CD4-positive, alpha-beta T cell (primary cell): ENCODE measurements around the gene MCOLN1. TPM values are rescaled to one million over a fixed set of nuclear protein-coding genes. Genes with fewer than 3 reads are reported as not detected.

Experiments
- ATAC-seq: fragments of 200-7000 bp; cut with Tn5 transposase; one replicate; pipeline ENCODE4 v1.10.0; 2022; ENCODE audit warnings: mild to moderate bottlenecking; ENCODE audit not compliant: poor library complexity
- CTCF ChIA-PET: fragments of 350-600 bp; sonication (Branson Sonifier 250); formaldehyde crosslinking; loops from one replicate; lab custom pipeline; 2021; ENCODE audit warnings: antibody characterized with exemption, inconsistent platforms; lab: Charles Lee
- POLR2A ChIA-PET: fragments of 350-600 bp; sonication (Branson Sonifier 250); formaldehyde crosslinking; loops from one replicate; lab custom pipeline; 2021; ENCODE audit warnings: antibody characterized with exemption, inconsistent platforms; lab: Charles Lee
- DNase-seq, 14 experiments: peaks; one replicate each; pipeline ENCODE4 v3.0.0-alpha.2; 2013 to 2020; ENCODE audit warnings: mixed read lengths in 2 of 14
- H3K27ac ChIP-seq, 2 donors: one replicate each; pipeline versions ENCODE4 v1.5.1 to v1.7.0; 2013; ENCODE audit warnings: low read length in 2 of 2, low read depth in 1 of 2, mild to moderate bottlenecking in 1 of 2
- H3K27me3 ChIP-seq, 2 experiments: 1 replicate in 1 of 2; 2 replicates in 1 of 2; pipeline versions ENCODE4 v1.6.1 to v1.7.0; 2013; ENCODE audit warnings: low read length in 2 of 2, control low read depth in 1 of 2, mild to moderate bottlenecking in 1 of 2, moderate library complexity in 1 of 2; ENCODE audit not compliant: insufficient read depth in 2 of 2, control insufficient read depth in 1 of 2
- H3K36me3 ChIP-seq: one replicate; pipeline ENCODE4 v1.6.1; 2013; ENCODE audit warnings: low read length, control low read depth; ENCODE audit not compliant: insufficient read depth
- H3K4me1 ChIP-seq: one replicate; pipeline ENCODE4 v1.6.1; 2013; ENCODE audit warnings: low read length, control low read depth; ENCODE audit not compliant: insufficient read depth
- H3K4me3 ChIP-seq: one replicate; pipeline ENCODE4 v1.5.1; 2013; ENCODE audit warnings: mild to moderate bottlenecking, low read length, moderate library complexity
- H3K9me3 ChIP-seq, 2 experiments: 1 replicate in 1 of 2; 2 replicates in 1 of 2; pipeline versions ENCODE4 v1.6.1 to v1.7.0; 2013; ENCODE audit warnings: low read length in 2 of 2, mild to moderate bottlenecking in 2 of 2, control low read depth in 1 of 2, moderate library complexity in 1 of 2; ENCODE audit not compliant: control insufficient read depth in 1 of 2, insufficient read depth in 1 of 2
- H3K27ac Mint-ChIP-seq: one replicate; pipeline ENCODE4 v1.8.0; 2020; ENCODE audit warnings: mixed read lengths
- H3K27me3 Mint-ChIP-seq: one replicate; pipeline ENCODE4 v1.8.0; 2021; ENCODE audit warnings: mixed read lengths
- H3K36me3 Mint-ChIP-seq: one replicate; pipeline ENCODE4 v1.8.0; 2021; ENCODE audit warnings: low read depth, mixed read lengths
- H3K4me1 Mint-ChIP-seq: one replicate; pipeline ENCODE4 v1.8.0; 2021; ENCODE audit warnings: low read depth, mixed read lengths
- H3K4me3 Mint-ChIP-seq: one replicate; pipeline ENCODE4 v1.8.0; 2020; ENCODE audit warnings: mild to moderate bottlenecking, mixed read lengths
- H3K9me3 Mint-ChIP-seq: one replicate; pipeline ENCODE4 v1.8.0; 2020; ENCODE audit warnings: mixed read lengths
- intact Hi-C, 2 experiments: fragments of 100-400 bp; cut with DNase I in 1 of 2; cut with micrococcal nuclease in 1 of 2; formaldehyde crosslinking; loops; one replicate each; pipeline versions ENCODE4 v1.15.1 to v1.9.0; 2023 to 2025; cut with DNase I, micrococcal nuclease
- total RNA-seq, 174 experiments: library from RNA in 2 of 174; stranded (reverse) in 2 of 174; gene quantifications; one replicate each; pipeline ENCODE4 v1.2.3 and lab custom pipeline; 2021 to 2026
- TF ChIP-seq, protein P1 (sequence below): fragments of 200-600 bp; IDR thresholded peaks from one replicate; pipeline ENCODE4 v1.8.0; 2022; ENCODE audit warnings: antibody characterized with exemption, mild to moderate bottlenecking

Gene MCOLN1
- total RNA-seq, 2 experiments from 2014 or later, result 7.9 to 8.8 TPM

DNA sequence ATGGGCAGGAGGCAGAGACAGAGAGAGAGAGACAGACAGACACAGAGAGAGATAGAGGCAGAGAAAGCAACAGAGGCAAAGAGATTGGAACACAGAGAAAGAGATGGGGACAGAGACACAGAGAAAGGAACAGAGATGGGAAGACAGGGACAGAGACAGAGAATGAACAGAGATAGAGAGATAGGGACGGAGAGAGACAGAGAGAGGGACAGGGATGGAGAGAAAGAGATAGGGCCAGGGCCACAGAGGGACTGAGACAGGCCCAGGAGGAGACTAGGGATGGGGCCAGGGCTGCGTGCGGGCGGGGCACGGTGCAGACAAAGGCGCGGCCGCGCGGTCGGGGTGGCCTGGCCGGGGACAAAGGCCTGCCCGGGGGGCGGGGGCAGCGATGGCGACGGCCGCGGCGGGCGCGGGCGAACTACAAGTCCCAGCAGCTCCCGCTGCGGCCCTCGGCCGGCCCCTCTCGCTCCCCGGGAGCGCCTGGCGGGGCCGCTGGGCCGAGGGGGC lies 6.7 kb upstream of the MCOLN1 start, which contains the start of gene ZNF358:
Gene ZNF358 (plus strand): TSS at position 459 of the 507 bp plus-strand sequence. CDS start 3,140 bp downstream, outside the sequence.
- intact Hi-C loops, result no loop called here
- Mint-ChIP-seq H3K27ac (no peak within 1 kb of the TSS), H3K4me3 (peak within 1 kb of the TSS; percentile 94), H3K36me3 (no peaks in the 10 kb centered on the region), H3K9me3 (no peaks in the 10 kb centered on the region), H3K27me3 (peaks cover 36% of the 10 kb centered on the region), H3K4me1 (peaks cover 20% of the 10 kb centered on the region)
- Histone ChIP-seq H3K4me1 (peaks cover 14% of the 10 kb centered on the region), H3K36me3 (no peaks in the 10 kb centered on the region), H3K27me3 (peaks cover 5 to 11% of the 10 kb centered on the region in 2 experiments), H3K9me3 (peaks cover 0 to 4% of the 10 kb centered on the region in 2 experiments), H3K27ac (no peak within 1 kb of the TSS), H3K4me3 (peak within 1 kb of the TSS; percentile 32)
- DNase-seq (peak in 3 of 14 experiments; percentile 53 to 66 (median 54)), ATAC-seq (peak; percentile 65)
- ChIA-PET CTCF (interaction anchor here (1.1 kb wide), 1 partner anchor 53 kb away, joined by 4 read pairs; no protein-coding TSS in a partner anchor), POLR2A (interaction anchor here (0.8 to 1.4 kb wide), 2 partner anchors 114 to 354 kb away, joined by 3 read pairs; partner anchors contain the start of genes PET100 and XAB2)
- TF ChIP-seq, protein P1, sequence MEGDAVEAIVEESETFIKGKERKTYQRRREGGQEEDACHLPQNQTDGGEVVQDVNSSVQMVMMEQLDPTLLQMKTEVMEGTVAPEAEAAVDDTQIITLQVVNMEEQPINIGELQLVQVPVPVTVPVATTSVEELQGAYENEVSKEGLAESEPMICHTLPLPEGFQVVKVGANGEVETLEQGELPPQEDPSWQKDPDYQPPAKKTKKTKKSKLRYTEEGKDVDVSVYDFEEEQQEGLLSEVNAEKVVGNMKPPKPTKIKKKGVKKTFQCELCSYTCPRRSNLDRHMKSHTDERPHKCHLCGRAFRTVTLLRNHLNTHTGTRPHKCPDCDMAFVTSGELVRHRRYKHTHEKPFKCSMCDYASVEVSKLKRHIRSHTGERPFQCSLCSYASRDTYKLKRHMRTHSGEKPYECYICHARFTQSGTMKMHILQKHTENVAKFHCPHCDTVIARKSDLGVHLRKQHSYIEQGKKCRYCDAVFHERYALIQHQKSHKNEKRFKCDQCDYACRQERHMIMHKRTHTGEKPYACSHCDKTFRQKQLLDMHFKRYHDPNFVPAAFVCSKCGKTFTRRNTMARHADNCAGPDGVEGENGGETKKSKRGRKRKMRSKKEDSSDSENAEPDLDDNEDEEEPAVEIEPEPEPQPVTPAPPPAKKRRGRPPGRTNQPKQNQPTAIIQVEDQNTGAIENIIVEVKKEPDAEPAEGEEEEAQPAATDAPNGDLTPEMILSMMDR, result no peak

DNA sequence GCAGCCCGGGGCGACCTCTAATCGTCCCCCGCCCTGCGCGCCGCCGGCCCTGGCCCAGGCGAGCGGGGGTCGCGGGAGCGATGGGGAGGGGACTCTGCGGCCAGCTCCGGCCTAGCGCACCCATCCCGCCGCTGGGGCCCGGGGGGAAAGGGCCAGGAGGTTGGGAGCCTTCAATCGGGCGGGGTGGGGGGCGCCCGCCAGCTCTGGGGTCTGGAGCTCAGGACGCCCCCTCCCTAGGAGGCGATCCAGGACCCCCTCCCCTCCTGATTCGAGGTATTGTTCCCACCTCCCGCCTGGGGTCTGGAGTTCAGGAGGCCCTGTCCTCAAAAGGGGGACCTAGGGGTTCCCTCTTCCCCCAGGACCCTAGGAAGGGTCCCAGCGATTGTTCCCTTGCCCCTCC lies 6.1 kb upstream of the MCOLN1 start:
- H3K9me3 ChIP-seq, result peaks cover 0 to 4% of the 10 kb centered on the region in 2 experiments
- H3K4me3 ChIP-seq, result peak overlapping the region; percentile 32
- Mint-ChIP-seq H3K36me3 (no peaks in the 10 kb centered on the region), H3K27ac (no peak overlapping the region), H3K9me3 (no peaks in the 10 kb centered on the region), H3K27me3 (peaks cover 36% of the 10 kb centered on the region), H3K4me3 (peak overlapping the region; percentile 69), H3K4me1 (peaks cover 20% of the 10 kb centered on the region)
- ChIA-PET POLR2A (interaction anchor here (0.8 to 1.4 kb wide), 2 partner anchors 113 to 353 kb away, joined by 3 read pairs; partner anchors contain the start of genes PET100 and XAB2), CTCF (interaction anchor here (1.1 kb wide), 1 partner anchor 52 kb away, joined by 4 read pairs; no protein-coding TSS in a partner anchor)
- intact Hi-C loops, result no loop called here
- peaks cover 14% of the 10 kb centered on the region for H3K4me1 ChIP-seq
- H3K36me3 ChIP-seq, result no peaks in the 10 kb centered on the region
- peaks cover 5 to 11% of the 10 kb centered on the region in 2 experiments for H3K27me3 ChIP-seq
- H3K27ac ChIP-seq, result no peak overlapping the region
- ATAC-seq (no peak), DNase-seq (no peak)
- TF ChIP-seq, protein P1, result no peak

DNA sequence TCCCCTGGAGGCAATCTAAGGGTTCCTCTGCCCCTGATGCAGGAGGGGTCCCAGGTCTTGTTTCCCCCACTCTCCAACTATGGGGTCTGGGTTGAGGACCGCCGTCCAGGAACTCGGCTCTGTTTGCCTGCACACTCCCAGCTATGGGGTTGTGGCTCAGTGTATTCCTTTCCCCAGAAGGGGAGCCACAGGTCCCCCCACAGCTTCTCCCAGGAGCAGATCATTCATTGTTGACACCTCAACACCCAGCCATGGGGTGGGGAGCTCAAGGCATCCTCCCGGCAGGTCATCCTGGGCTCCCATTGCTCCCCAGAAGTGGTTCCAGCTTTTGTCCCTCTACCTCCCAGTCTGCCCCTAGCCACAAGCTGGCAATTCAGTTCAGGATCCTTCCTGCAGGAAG lies 5.5 kb upstream of the MCOLN1 start:
- Histone ChIP-seq H3K27ac (no peak overlapping the region), H3K27me3 (peaks cover 5 to 11% of the 10 kb centered on the region in 2 experiments), H3K4me3 (no peak overlapping the region), H3K36me3 (no peaks in the 10 kb centered on the region), H3K9me3 (peaks cover 0 to 4% of the 10 kb centered on the region in 2 experiments), H3K4me1 (peaks cover 17% of the 10 kb centered on the region)
- H3K36me3 Mint-ChIP-seq, result no peaks in the 10 kb centered on the region
- no peaks in the 10 kb centered on the region for H3K9me3 Mint-ChIP-seq
- H3K27ac Mint-ChIP-seq, result no peak overlapping the region
- TF ChIP-seq, protein P1, result no peak
- H3K4me1 Mint-ChIP-seq, result peaks cover 23% of the 10 kb centered on the region
- ATAC-seq, result no peak
- intact Hi-C loops, result no loop called here
- peak in 1 of 14 experiments; percentile 12 for DNase-seq
- H3K27me3 Mint-ChIP-seq, result peaks cover 36% of the 10 kb centered on the region
- ChIA-PET POLR2A (interaction anchor here (1.4 kb wide), 1 partner anchor 113 kb away, joined by 3 read pairs; the partner anchor contains the start of genes PET100 and XAB2), CTCF (interaction anchor here (1.1 kb wide), 1 partner anchor 51 kb away, joined by 4 read pairs; no protein-coding TSS in a partner anchor)
- H3K4me3 Mint-ChIP-seq, result peak overlapping the region; percentile 69
